MM.1S (cell line): ENCODE measurements around the gene INPP5D.

ENCODE experiments used
- DNase-seq: peaks from one replicate; pipeline ENCODE4 v3.0.0-alpha.2; 2015
- H2AFZ ChIP-seq: fragments of 300-600 bp; sonication (generic); 2 replicates; pipeline ENCODE4 v1.6.0; 2016; ENCODE audit warnings: antibody characterized with exemption, low read length
- H3F3A ChIP-seq: fragments of 300-600 bp; sonication (generic); 2 replicates; pipeline ENCODE4 v1.6.1; 2016; ENCODE audit warnings: mild to moderate bottlenecking, antibody characterized with exemption, low read length, moderate library complexity, mixed read lengths; ENCODE audit not compliant: insufficient read depth
- H3K27ac ChIP-seq: fragments of 300-600 bp; sonication (generic); 2 replicates; pipeline ENCODE4 v1.5.1; 2016; ENCODE audit warnings: mild to moderate bottlenecking, low read length
- H3K27me3 ChIP-seq: fragments of 300-600 bp; sonication (generic); replicated peaks from 2 replicates; pipeline ENCODE4 v1.6.0; 2016; ENCODE audit warnings: low read length; ENCODE audit not compliant: insufficient read depth
- H3K36me3 ChIP-seq: fragments of 300-600 bp; sonication (generic); replicated peaks from 2 replicates; pipeline ENCODE4 v1.6.1; 2016; ENCODE audit warnings: mild to moderate bottlenecking, low read length, mixed read lengths; ENCODE audit not compliant: insufficient read depth
- H3K4me1 ChIP-seq: fragments of 300-600 bp; sonication (generic); 2 replicates; pipeline ENCODE4 v1.6.1; 2016; ENCODE audit warnings: low read length, mixed read lengths
- H3K4me2 ChIP-seq: fragments of 300-600 bp; sonication (generic); 2 replicates; pipeline ENCODE4 v1.6.0; 2016; ENCODE audit warnings: low read depth, low read length
- H3K4me3 ChIP-seq: fragments of 300-600 bp; sonication (generic); 2 replicates; pipeline ENCODE4 v1.5.1; 2016; ENCODE audit warnings: low read length, mixed read lengths
- H3K79me2 ChIP-seq: fragments of 300-600 bp; sonication (generic); 2 replicates; pipeline ENCODE4 v1.6.1; 2016; ENCODE audit warnings: mixed run types, low read length, mixed read lengths
- H3K9ac ChIP-seq: fragments of 300-600 bp; sonication (generic); 2 replicates; pipeline ENCODE4 v1.6.1; 2016; ENCODE audit warnings: low read length, mixed read lengths
- H3K9me2 ChIP-seq: fragments of 300-600 bp; sonication (generic); replicated peaks from 2 replicates; pipeline ENCODE4 v1.6.1; 2016; ENCODE audit warnings: mild to moderate bottlenecking, low read length, mixed read lengths; ENCODE audit not compliant: insufficient read depth
- H3K9me3 ChIP-seq: fragments of 300-600 bp; sonication (generic); replicated peaks from 2 replicates; pipeline ENCODE4 v1.6.1; 2016; ENCODE audit warnings: mild to moderate bottlenecking, low read length, mixed read lengths; ENCODE audit not compliant: insufficient read depth
- H4K20me1 ChIP-seq: fragments of 300-600 bp; sonication (generic); 2 replicates; pipeline ENCODE4 v1.6.1; 2016; ENCODE audit warnings: mild to moderate bottlenecking, low read length, moderate library complexity, mixed read lengths; ENCODE audit not compliant: insufficient read depth
- CTCF ChIP-seq: fragments of 300-600 bp; sonication (generic); IDR thresholded peaks from 2 replicates; pipeline ENCODE4 v1.5.1; 2016; ENCODE audit warnings: antibody characterized with exemption, low read length, mixed read lengths
- EZH2 ChIP-seq: fragments of 300-600 bp; sonication (generic); optimal IDR thresholded peaks from 2 replicates; pipeline ENCODE3; 2017; ENCODE audit warnings: low read depth, mild to moderate bottlenecking, antibody characterized with exemption, low read length, mixed read lengths
- EZH2phosphoT487 ChIP-seq: fragments of 300-600 bp; sonication (generic); IDR thresholded peaks from 2 replicates; pipeline ENCODE4 v1.6.1; 2018; ENCODE audit warnings: antibody characterized with exemption, low read length

The INPP5D gene

GRCh38 chr2:233251306-233252116 is 191.4 kb downstream of the INPP5D start, which contains the start of gene ATG16L1:
TSS of gene ATG16L1 (plus strand) at chr2:233251673. CDS start at chr2:233251828, 155 bp downstream.
- Histone ChIP-seq H2AFZ (peak within 1 kb of the TSS; percentile 89), H3K4me3 (peak within 1 kb of the TSS; percentile 96), H3K4me1 (no peaks in the 10 kb centered on the region; the same call in 1 of the 2 replicates), H3F3A (peaks cover 4% of the 10 kb centered on the region; the same call in 1 of the 2 replicates), H3K27me3 (no peaks in the 10 kb centered on the region), H3K4me2 (peak within 1 kb of the TSS; percentile 56), H3K36me3 (no peaks in the 10 kb centered on the region; the same call in 1 of the 2 replicates), H3K9me2 (no peaks in the 10 kb centered on the region), H4K20me1 (no peaks in the 10 kb centered on the region), H3K9ac (peak within 1 kb of the TSS; percentile 89), H3K27ac (peak within 1 kb of the TSS; percentile 44; the same call in 1 of the 2 replicates), H3K79me2 (peaks cover 48% of the 10 kb centered on the region), H3K9me3 (no peaks in the 10 kb centered on the region)
- TF ChIP-seq EZH2phosphoT487 (no peak), CTCF (peak; percentile 86), EZH2 (no peak)
- DNase-seq: peak; percentile 97

GRCh38 chr2:233252227-233252626 is 192.1 kb downstream of the INPP5D start:
- H3K4me3 ChIP-seq: peak overlapping the region; percentile 96
- TF ChIP-seq EZH2phosphoT487 (no peak), CTCF (no peak), EZH2 (no peak)
- H4K20me1 ChIP-seq: no peaks in the 10 kb centered on the region
- H3K9ac ChIP-seq: peak overlapping the region; percentile 89
- no peak for DNase-seq
- peak overlapping the region; percentile 89 for H2AFZ ChIP-seq
- H3F3A ChIP-seq: peaks cover 4% of the 10 kb centered on the region; the same call in 1 of the 2 replicates
- no peaks in the 10 kb centered on the region; the same call in 1 of the 2 replicates for H3K4me1 ChIP-seq
- H3K9me2 ChIP-seq: no peaks in the 10 kb centered on the region
- no peaks in the 10 kb centered on the region; the same call in 1 of the 2 replicates for H3K36me3 ChIP-seq
- no peaks in the 10 kb centered on the region for H3K27me3 ChIP-seq
- no peak overlapping the region for H3K27ac ChIP-seq
- H3K4me2 ChIP-seq: peak overlapping the region; percentile 45
- no peaks in the 10 kb centered on the region for H3K9me3 ChIP-seq
- peaks cover 49% of the 10 kb centered on the region for H3K79me2 ChIP-seq

GRCh38 chr2:233255151-233255550 is 195.0 kb downstream of the INPP5D start:
- Histone ChIP-seq H3K36me3 (peaks cover 2% of the 10 kb centered on the region), H3K4me2 (no peak overlapping the region), H3K4me3 (no peak overlapping the region)

More at GRCh38 chr2:233255151-233255550, 195.0 kb downstream of the INPP5D start:
- no peak for DNase-seq
- Histone ChIP-seq H3K9me3 (no peaks in the 10 kb centered on the region), H3K27me3 (no peaks in the 10 kb centered on the region), H3F3A (peaks cover 4% of the 10 kb centered on the region; the same call in 1 of the 2 replicates), H2AFZ (no peak overlapping the region), H3K9me2 (no peaks in the 10 kb centered on the region), H3K9ac (no peak overlapping the region), H3K4me1 (no peaks in the 10 kb centered on the region; the same call in 1 of the 2 replicates), H3K27ac (no peak overlapping the region), H4K20me1 (no peaks in the 10 kb centered on the region), H3K79me2 (peaks cover 74% of the 10 kb centered on the region)
- TF ChIP-seq CTCF (no peak), EZH2phosphoT487 (no peak), EZH2 (no peak)
